HT-29 (cell line): ENCODE results near the gene ACACA. TPM values are rescaled to one million over a fixed set of nuclear protein-coding genes. Genes with fewer than 3 reads are reported as not detected.

ENCODE experiments used
- DNase-seq: peaks from one replicate; pipeline ENCODE4 v3.0.0-alpha.2; 2015; ENCODE audit warnings: low spot score
- total RNA-seq: library from RNA; depleted of rRNA; stranded (reverse); fragments of >200 nt; shearing (Covaris generic); gene quantifications from 2 replicates; pipeline ENCODE4 v1.2.3, GENCODE V29; 2014

Gene ACACA
- total RNA-seq, 1 experiment from 2014 or later: 111 TPM

- no peak for DNase-seq
Observed at GRCh38 chr17:37134050-37134449, 272.6 kb downstream of the ACACA start.

GRCh38 chr17:37133136-37133535 lies 273.5 kb downstream of the ACACA start:
- DNase-seq: no peak

- DNase-seq: no peak
Observed at GRCh38 chr17:37131669-37132611, 274.7 kb downstream of the ACACA start.

GRCh38 chr17:37130984-37131446 lies 275.6 kb downstream of the ACACA start:
- no peak for DNase-seq

GRCh38 chr17:37124821-37125173 lies 281.8 kb downstream of the ACACA start:
- DNase-seq: no peak

- no peak for DNase-seq
Observed at GRCh38 chr17:37123941-37124820, 282.5 kb downstream of the ACACA start.

- no peak for DNase-seq
Observed at GRCh38 chr17:37123386-37123785, 283.2 kb downstream of the ACACA start.

GRCh38 chr17:37121616-37122015 lies 285.0 kb downstream of the ACACA start:
- DNase-seq: no peak

GRCh38 chr17:37118366-37119137 lies 288.1 kb downstream of the ACACA start:
- no peak for DNase-seq

GRCh38 chr17:37117373-37118142 lies 289.1 kb downstream of the ACACA start:
- DNase-seq: no peak

- no peak for DNase-seq
Observed at GRCh38 chr17:37116671-37117185, 289.9 kb downstream of the ACACA start.

GRCh38 chr17:37111329-37111728 lies 295.3 kb downstream of the ACACA start:
- no peak for DNase-seq

- DNase-seq: no peak
Observed at GRCh38 chr17:37110746-37111145, 295.9 kb downstream of the ACACA start.

- DNase-seq: no peak
Observed at GRCh38 chr17:37109731-37110710, 296.6 kb downstream of the ACACA start.

GRCh38 chr17:37109106-37109505 lies 297.5 kb downstream of the ACACA start:
- DNase-seq: no peak

- no peak for DNase-seq
Observed at GRCh38 chr17:37107406-37108083, 299.1 kb downstream of the ACACA start.

- DNase-seq: no peak
Observed at GRCh38 chr17:37106049-37106448, 300.6 kb downstream of the ACACA start.

GRCh38 chr17:37103231-37103630 lies 303.4 kb downstream of the ACACA start:
- no peak for DNase-seq

GRCh38 chr17:37101306-37101705 lies 305.3 kb downstream of the ACACA start:
- DNase-seq: no peak
